HG03469 (cell line): ENCODE measurements around the gene FAM187B.

ENCODE experiments used
- ATAC-seq: cut with Tn5 transposase; IDR thresholded peaks from one replicate; pipeline ENCODE4 v1.9.1; 2021; ENCODE audit warnings: mild to moderate bottlenecking, moderate library complexity, moderate number of reproducible peaks; ENCODE audit not compliant: unreplicated experiment

The FAM187B gene

DNA sequence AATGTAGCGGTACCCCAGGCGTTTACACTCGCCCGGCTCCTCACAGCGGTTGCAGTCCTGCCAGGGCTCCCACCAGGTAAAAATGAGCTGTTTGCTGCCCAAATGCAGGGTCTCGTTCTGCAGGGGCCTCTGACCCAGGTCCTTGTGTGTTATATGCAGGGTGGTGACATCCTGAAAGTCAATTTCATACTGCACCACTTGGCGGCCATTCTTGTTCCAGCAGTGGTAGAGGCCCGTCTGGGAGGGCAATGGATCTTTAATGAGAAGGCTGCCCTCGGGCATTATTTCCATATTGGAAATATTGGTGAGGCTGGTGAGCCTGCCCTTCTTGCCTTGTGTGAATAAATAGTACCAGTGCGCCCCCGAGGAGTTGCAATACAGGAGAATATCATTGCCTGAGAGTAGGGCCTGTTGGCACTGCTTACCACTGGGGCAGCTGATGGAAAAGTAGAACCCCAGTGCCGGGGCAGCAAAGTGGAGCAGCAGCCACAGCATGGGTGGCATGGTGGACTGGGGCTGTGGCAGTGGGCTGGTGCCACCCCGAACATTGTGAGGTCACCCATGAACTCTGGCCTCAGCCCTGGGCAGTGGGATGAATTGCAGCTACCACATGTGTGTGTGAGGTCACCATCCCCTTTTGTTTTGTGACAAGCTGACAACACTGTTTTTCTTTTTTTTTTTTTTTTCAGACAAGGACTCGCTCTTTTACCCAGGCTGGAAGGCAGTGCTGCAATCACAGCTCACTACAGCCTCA, at the start of gene FAM187B:
Gene FAM187B, minus strand, starts transcription at position 563 of the 754 bp plus-strand sequence. Its CDS starts 59 bp downstream, at position 504.
- ATAC-seq = no peak

DNA sequence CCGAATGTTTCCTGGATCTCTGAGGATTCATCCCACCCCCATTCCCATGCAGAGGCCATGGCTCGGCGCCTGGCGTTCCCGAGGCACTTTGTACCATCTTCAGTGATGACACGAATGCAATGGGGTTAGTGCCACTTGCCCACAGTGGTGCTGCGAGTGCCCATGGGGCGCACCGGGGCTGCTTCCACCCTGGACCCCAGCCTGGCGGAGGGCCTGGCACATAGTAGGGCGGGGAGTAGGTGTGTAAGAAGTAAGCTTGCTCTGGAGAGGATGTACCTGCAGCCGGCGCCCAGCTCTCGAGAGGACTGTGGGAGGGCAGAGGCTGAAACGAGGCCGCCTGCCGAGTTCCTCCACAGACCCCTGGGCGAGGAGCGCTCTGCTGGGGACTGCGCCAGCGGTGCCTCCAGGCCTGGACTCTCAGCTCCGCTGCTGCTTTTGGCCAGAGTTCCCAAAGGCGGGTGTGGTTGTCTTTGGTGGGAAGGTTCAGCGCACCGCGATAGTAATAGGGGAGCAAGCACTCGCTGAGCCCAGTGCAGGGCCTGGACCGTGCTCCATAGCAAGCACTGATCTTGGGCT, 48.3 kb upstream of the FAM187B start:
- ATAC-seq = no peak

DNA sequence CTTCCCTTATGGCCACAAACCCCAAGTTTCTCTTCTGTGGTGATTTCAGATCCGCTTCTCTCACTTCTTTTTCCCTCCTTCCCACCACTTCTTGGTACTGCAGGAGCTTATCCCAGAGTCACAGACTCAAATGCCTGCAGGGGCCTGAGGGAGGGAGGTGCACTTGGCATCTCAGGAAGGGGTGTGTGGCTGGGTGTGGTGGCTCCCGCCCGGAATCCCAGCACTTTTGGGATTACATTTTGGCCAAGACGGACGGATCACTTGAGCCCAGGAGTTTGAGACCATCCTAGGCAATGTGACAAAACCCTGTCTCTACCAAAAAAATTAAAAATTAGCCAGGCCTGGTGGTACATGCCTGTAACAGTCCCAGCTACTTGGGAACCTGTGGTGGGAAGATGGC, 45.8 kb upstream of the FAM187B start:
- no peak for ATAC-seq

DNA sequence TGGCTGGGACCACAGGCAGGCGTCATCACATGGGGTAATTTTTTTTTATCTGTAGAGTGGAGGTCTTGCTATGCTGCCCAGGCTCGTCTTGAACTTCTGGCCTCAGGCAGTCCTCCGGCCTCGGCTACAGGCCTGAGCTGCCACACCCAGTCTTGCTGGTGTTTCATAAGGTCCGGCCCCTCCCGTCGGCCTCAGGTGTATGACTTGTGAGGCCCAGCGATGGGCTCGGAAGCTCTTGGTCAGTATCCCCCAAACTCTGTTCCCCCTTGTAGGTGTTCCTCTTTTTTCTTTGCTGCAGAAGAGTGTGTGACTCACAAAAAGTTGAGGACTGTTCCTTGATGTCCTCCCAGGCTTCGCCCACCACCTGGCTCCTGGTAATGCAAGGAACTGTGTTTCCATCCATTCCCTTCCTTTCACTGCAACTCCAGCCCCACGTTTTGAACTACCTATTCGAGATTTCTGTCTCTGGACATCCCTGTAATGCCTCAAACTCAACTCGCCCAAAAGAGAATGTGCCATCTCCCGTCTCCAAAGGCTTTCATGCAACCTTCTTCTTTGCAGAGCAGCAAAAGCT, 45.2 kb upstream of the FAM187B start:
- no peak for ATAC-seq

DNA sequence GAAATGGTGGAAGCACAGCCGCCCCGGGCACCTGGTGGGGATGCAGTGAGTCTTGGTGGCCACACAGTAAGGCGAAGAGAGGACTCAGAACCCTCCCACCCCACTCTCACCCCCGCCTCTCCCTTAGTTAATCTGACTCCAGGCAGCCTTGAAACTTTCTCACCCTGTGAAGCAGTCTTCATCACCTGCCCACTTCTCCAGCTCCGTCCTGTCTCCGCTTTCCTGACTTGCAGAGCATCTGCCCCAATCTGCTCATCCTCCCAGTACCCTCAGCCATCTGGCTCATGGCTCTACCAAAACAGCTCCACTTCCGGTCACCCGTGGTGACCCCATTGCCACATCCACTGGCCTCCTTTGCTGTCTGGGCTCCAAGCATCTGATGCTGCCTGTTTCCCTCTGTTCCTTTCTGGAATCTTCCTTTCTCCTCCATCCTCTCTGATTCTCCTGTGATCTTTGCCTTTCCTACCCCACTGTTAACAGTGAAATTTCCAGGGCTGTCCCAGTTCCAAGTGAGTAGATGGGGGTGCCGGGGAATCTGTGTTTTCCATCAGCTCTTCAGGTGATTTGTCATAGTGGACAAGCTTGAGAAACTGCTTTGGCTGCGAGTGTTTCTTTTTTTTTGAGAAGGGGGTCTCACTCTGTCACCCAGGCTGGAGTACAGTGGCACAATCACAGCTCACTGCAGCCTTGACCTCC, 44.6 kb upstream of the FAM187B start:
- ATAC-seq = no peak

DNA sequence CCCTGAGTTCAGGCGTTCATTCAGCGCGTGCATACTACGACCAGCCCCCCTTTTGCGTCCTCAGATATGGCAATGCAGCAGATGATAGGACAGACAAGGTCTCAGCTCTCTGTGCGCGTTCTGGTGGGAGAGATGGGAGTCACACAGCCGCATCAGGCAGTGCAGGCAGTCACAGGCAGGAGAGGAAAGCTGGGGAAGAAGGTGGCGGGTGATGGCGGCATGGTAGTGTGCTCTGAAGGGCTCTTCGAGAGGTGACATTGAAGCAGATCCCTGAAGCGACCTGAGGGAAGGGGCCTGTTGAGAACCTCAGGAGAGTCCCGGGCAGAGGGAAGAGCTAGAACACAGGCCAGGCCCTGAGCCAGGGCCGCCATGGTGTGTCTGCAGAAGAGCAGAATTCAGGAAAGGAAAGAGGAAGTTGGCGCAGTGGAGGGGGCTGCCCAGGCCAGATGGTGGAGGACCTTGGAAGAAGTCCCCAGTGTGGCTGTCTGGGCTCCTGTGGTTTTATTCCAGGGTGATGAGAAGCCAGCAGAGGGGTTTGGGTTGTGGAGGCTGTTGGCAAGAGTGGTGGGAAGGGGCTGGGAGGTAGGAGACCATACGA, 43.7 kb upstream of the FAM187B start:
- ATAC-seq = no peak

DNA sequence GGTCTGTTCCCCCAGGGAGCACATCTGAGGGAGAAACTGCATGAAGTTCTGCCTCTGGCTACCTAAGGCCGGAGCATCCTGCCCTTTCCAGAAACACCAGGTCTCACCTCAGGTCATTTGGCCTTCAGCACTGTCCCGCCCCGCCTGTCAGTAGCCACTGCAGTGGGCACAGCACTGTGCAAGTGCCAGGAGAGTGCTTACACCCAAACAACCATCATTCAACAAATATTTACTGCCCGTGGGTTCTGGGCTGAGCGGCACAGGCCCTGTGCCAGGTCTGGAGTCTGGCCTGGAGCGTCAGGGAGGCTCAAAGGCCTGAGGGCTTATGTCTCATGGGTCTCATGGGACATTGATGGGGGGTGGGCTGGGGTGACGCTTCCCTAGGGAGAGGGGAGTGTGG, 43.0 kb upstream of the FAM187B start:
- ATAC-seq = no peak

DNA sequence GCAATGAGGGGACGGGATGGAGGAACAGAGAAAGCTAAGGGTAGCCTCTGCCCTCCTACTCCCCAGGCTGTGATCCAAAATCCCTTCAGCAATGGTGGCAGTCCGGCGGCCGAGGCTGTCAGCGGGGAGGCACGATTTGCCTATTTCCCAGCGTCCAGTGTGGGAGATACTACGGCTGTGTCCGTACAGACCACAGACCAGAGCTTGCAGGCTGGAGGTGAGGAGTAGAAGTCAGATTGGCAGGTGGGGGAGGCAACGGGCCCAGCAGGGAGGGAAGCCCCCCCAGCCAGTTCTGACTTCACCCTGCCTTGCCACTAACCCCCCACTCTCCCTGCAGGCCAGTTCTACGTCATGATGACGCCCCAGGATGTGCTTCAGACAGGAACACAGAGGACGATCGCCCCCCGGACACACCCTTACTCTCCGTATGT, 41.9 kb upstream of the FAM187B start:
- ATAC-seq = no peak

DNA sequence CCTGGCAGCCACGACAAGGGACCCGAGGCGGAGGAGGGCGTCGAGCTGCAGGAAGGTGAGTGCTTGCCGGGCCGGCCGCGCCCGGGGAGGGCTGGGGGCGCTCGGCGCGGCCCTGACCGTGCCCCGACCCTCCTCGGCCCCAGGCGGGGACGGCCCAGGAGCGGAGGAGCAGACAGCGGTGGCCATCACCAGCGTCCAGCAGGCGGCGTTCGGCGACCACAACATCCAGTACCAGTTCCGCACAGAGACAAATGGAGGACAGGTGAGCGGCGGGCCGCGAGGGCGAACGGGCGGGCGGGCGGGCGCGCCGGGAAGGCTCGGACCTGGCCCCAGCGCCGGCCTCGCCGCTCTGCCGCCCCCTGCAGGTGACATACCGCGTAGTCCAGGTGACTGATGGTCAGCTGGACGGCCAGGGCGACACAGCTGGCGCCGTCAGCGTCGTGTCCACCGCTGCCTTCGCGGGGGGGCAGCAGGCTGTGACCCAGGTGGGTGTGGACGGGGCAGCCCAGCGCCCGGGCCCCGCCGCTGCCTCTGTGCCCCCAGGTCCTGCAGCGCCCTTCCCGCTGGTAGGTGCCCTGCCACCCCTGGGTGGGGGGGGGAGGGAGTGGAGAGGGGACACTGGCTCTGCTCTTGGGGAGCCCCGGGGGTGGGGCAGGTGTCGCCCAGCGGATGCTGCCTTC, 41.0 kb upstream of the FAM187B start:
- peak; percentile 42 for ATAC-seq

DNA sequence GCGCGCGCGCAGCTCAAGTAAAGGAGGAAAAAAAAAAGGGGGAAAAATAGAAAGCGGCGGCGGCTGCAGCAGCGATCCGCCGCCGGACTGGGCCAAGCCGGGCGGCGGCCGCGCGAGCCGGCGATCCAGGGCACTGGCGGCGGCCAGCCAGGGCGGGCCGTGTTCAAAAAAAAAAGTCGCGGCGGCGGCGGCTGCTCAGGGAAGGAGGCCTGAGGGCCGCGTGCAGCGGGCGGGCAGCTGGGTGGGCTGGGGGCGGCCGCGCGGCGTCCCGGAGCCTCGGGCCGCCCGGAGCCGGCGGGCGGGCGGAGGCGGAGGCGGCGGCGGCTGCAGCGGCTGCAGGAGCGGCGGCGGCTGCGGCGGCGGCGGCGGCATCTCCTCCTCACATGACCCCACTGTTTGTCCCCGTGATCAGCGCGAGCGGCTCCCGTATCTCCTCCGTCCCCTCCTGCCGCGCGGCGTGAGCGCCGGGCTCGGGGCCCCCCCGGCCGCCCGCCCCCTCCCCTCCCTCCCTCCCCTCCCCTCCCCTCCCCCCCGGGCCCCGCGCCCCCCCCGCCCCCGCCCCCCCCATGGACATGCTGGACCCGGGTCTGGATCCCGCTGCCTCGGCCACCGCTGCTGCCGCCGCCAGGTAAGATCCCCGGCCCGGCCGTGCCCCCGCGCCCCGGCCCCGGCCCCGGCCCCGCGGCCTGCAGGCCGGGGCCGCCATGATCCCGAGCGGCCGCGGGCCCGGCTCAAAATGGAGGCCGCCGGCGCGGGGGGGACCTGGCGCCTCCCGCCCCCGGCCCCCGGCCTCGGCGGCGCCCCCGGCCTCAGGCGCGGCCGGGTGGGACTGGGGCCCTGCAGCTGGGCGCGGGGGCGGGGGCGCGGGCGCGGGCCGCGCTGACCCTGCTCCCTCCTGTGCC, 40.2 kb upstream of the FAM187B start, which contains the start of gene USF2:
Gene USF2, plus strand, starts transcription at position 427 of the 902 bp plus-strand sequence. Its CDS starts 140 bp downstream, at position 567.
- ATAC-seq = no peak

DNA sequence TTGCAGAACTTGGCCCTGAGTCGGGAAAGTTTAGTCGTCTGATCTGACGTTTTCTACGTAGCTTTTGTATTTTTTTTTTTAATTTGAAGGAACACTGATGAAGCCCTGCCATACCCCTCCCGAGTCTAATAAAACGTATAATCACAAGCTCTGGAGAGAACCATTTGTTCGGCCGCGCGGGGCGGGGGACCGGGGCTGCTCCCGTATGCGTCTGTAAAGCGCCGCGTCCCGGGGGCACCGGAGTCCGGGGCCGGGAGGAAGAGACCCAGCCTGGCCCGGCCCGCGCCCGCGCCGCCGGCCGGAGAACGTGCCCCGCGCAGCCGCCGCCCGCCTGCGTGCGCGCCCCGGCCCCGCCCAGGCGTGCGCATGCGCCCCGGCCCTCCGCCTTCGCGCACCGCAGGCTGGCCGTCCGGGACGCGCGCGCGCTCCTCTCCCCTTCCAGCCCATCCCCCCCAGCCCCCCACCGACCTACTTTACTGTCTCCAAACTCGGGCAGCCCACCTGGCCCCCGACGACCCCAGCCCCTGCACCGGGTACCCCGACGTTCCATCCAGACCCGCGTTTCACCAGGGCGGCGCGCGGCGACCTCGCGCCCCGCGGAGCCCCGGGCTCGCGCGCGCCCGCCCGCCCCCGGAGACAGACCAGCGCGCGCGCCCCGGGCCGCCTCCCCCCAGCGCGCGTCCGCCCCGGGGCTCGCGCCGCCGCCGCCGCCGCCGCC, 39.4 kb upstream of the FAM187B start:
- ATAC-seq = no peak

DNA sequence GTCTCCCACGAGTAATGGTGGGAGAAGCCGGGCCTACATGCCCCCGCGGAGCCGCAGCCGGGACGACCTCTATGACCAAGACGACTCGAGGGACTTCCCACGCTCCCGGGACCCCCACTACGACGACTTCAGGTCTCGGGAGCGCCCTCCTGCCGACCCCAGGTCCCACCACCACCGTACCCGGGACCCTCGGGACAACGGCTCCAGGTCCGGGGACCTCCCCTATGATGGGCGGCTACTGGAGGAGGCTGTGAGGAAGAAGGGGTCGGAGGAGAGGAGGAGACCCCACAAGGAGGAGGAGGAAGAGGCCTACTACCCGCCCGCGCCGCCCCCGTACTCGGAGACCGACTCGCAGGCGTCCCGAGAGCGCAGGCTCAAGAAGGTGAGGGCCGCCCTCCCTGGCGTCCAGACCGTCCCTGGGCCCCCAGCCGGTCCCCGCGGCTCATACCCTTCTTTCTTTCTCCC, 38.8 kb upstream of the FAM187B start:
- no peak for ATAC-seq

DNA sequence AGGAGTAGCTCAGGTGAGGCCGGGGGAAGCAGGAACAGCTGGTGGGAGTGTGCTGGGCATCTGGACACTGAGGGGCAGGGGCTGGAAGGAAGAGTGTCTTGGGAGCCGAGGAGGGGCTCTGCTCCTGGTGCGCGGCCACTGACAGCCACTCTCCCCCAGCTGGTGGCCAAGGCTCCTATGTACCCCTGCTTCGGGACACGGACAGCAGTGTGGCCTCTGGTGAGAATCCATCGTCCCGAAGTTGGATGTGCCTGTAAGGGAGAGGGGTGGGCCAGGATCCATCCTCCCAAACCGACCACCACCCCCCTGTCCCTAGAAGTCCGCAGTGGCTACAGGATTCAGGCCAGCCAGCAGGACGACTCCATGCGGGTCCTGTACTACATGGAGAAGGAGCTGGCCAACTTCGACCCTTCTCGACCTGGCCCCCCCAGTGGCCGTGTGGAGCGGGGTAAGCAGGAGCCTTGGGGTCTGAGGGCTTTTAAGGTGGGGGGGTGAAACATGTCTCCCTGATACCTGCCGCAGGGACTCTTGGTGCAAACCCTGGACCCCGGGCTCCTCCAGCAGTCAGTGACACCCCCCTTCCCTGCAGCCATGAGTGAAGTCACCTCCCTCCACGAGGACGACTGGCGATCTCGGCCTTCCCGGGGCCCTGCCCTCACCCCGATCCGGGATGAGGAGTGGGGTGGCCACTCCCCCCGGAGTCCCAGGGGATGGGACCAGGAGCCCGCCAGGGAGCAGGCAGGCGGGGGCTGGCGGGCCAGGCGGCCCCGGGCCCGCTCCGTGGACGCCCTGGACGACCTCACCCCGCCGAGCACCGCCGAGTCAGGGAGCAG, 38.2 kb upstream of the FAM187B start:
- ATAC-seq = no peak

DNA sequence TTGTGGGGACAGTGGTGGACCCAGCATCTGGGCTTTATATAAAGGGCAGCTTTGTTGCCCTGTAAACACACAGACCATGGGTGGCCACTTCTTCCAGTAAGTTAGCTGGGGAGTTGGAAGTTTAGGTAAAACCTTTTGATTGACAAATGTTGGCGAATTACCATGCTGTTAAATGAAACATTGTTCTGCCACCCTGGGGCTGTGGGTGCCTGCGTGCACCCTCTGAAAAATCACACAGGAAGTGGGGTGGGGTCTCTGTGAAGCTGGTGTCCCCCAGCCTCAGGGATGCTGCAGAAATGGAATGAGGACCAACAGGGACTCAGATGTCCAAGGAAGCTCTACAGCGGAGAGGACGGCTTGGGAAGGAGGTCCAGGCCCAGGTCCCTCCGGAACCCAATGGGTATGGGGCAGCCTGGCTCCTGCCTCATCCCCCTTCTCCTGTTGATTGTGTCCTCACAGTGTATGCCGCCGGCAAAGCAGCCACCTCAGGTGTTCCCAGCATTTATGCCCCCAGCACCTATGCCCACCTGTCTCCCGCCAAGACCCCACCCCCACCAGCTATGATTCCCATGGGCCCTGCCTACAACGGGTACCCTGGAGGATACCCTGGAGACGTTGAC, 37.5 kb upstream of the FAM187B start:
- no peak for ATAC-seq

DNA sequence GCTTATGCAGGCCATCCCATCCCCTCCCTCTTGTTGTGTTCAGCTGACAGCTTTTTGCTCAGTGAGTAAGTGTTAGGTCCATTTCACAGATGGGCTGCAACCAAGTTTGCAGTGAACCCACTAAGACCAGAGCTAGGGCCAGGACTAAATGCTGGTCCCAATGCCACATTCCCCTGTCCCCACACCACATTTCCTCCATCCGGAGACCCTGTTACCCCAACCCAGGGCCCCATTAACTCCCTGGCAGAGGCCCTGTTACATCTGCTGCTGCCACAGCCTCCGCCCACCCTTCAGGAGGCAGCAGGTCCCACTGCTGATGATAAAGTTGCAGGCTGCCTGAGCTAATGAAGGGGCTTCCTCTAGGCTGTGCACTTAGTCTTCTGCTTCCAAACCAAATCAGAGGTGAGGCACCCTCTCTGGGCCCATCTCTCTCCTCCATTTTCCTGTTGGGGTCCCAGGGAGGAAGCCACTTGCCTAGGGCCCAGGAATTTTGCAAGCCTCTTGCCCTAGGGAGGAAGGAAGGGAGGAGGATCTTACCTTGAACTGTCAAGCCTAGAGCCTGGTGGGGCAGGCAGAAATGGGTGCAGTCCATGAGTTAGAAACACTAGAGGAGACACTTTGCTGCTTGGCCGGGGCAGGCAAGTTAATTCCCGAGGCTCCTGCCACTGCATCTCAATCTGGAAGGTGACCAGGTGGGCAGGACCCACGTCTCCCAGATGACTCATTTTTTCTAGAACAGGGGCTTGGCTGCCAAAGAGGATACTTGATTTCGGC, 36.8 kb upstream of the FAM187B start:
- ATAC-seq = no peak

DNA sequence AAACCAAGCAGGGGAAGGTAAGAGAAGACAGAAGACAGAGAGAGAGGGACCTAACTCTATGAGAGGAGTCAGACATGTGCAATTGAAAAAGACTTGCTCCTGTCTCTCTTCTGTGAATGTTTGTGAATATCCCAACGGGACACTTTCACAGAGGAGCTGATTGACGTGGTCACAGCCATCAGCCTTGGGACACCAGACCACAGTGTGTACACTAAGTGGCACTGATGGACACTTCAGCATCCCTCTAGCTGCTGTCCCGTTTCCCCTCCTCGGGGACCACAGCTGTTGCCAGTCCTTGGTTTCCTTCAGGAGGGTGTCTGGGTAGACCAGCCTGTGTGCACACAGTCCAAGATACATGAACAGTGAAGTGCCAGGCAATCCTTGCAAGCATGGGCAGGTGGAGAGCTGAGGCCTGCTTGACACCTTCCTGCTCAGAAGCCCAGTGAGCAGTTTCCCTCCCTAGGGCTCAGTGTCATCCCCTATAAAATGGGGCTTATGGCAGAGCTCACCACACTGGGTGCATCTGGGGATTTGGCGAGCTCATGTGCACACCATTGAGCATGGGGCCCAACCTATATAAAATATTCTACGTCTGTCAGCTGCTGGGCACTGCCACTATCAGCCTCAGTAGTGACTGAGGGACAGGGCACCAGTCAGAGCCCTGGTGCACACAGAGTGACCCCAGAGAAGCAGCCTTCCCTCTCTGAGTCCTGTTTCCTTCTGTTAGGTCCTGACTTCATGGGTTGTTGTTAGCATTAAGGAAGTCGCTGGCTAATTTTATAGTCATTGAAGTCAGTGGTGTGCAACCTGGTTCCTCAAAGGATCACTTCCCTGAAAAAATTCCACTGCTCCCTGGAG, 36.0 kb upstream of the FAM187B start:
- no peak for ATAC-seq
